Upper lobe of left lung (tissue), 6 donors: ENCODE data around the gene TBC1D14. TPM values are rescaled to one million over a fixed set of nuclear protein-coding genes. Genes with fewer than 3 reads are reported as not detected.
A peak's percentile ranks its signal among the peaks of the same experiment; 100 is the strongest.

Experiments
- ATAC-seq, 2 donors: fragments of 200-7000 bp; cut with Tn5 transposase; one replicate each; pipeline ENCODE4 v1.9.1; 2022; ENCODE audit warnings: mild to moderate bottlenecking in 2 of 2, moderate library complexity in 2 of 2; ENCODE audit not compliant: low FRiP score in 2 of 2
- DNase-seq, 2 donors: peaks; one replicate each; pipeline ENCODE4 v3.0.0-alpha.2; 2019 to 2020
- H3K27ac ChIP-seq, 4 donors: fragments of 200-600 bp; sonication (generic); one replicate each; pipeline ENCODE4 v1.5.1; 2016 to 2019
- H3K27me3 ChIP-seq, 4 donors: fragments of 200-600 bp; sonication (generic); one replicate each; pipeline ENCODE4 v1.5.1; 2017 to 2019
- H3K36me3 ChIP-seq, 4 donors: fragments of 200-600 bp; sonication (generic); one replicate each; pipeline ENCODE4 v1.5.1; 2016 to 2019
- H3K4me1 ChIP-seq, 4 donors: fragments of 200-600 bp; sonication (generic); one replicate each; pipeline ENCODE4 v1.5.1; 2018 to 2019
- H3K4me3 ChIP-seq, 4 donors: fragments of 200-600 bp; sonication (generic); one replicate each; pipeline ENCODE4 v1.5.1; 2017 to 2019; ENCODE audit warnings: mild to moderate bottlenecking in 2 of 4, moderate library complexity in 1 of 4
- H3K9me3 ChIP-seq, 4 donors: fragments of 200-600 bp; sonication (generic); one replicate each; pipeline ENCODE4 v1.5.1; 2018 to 2019
- CTCF ChIP-seq, 6 experiments: fragments of 450-650 bp in 4 of 6; fragments of 200-600 bp in 2 of 6; sonication (generic) in 2 of 6; IDR thresholded peaks; one replicate each; pipeline ENCODE4 v1.5.1; 2016 to 2019; ENCODE audit warnings: antibody characterized with exemption in 6 of 6
- EP300 ChIP-seq, 4 donors: sonication (generic); formaldehyde crosslinking; IDR thresholded peaks; one replicate each; pipeline ENCODE4 v1.5.1; 2017; ENCODE audit warnings: antibody characterized with exemption in 4 of 4, control low read depth in 2 of 4
- POLR2A ChIP-seq, 4 donors: fragments of 450-650 bp; IDR thresholded peaks; one replicate each; pipeline ENCODE4 v1.5.1; 2016 to 2017; ENCODE audit warnings: antibody characterized with exemption in 4 of 4, mild to moderate bottlenecking in 2 of 4
- POLR2AphosphoS5 ChIP-seq, 2 donors: sonication (generic); formaldehyde crosslinking; IDR thresholded peaks; one replicate each; pipeline ENCODE4 v1.5.1; 2017; ENCODE audit warnings: antibody characterized with exemption in 2 of 2
- whole genome bisulfite sequencing, 2 donors: methylation state at CpG; one replicate each; pipeline ENCODE4 v1.1.5; 2017 to 2018; 5-methylcytosine and 5-hydroxymethylcytosine counted together
- total RNA-seq, 6 donors: library from RNA; depleted of rRNA in 4 of 6; stranded (reverse); fragments of >200 nt in 4 of 6; gene quantifications; one replicate each; pipeline versions ENCODE4 v1.1.0 to v1.2.1, GENCODE V29; 2016 to 2021
- donor health status: DM: no; HTN: no; CAD: no; lungs with moderate emphysema.
- donor health status: DM: no; HTN: yes; CAD: no; lungs with severe emphysema.

Gene TBC1D14
- total RNA-seq, 6 donors from 2014 or later, result 47.7 to 61.8 (median 57.8) TPM

GRCh38 chr4:6926081-6926480 lies 16.5 kb downstream of the TBC1D14 start:
- no peaks in the 10 kb centered on the region for H3K9me3 ChIP-seq
- TF ChIP-seq POLR2AphosphoS5 (IDR thresholded peaks at IDR 0.05) (peak in 1 of 2 donors; percentile 76), EP300 (IDR thresholded peaks at IDR 0.05) (no peak), POLR2A (IDR thresholded peaks at IDR 0.05) (peak in 1 of 4 donors; percentile 47)
- ATAC-seq, result peak in 1 of 2 donors; percentile 72
- no peak overlapping the region for H3K4me3 ChIP-seq
- DNase-seq, result no peak
- WGBS, 2 donors, result 81 to 85% methylated on average over 19 of the region's 19 CpGs
- peaks cover 6 to 20% (median 15%) of the 10 kb centered on the region in 4 donors for H3K36me3 ChIP-seq
- peaks cover 29 to 72% (median 42%) of the 10 kb centered on the region in 4 donors for H3K4me1 ChIP-seq
- H3K27ac ChIP-seq, result peak overlapping the region; percentile 59 to 83 (median 82)
- no peaks in the 10 kb centered on the region for H3K27me3 ChIP-seq

- no peaks in the 10 kb centered on the region for H3K9me3 ChIP-seq
- no peak for TF ChIP-seq EP300 (IDR thresholded peaks at IDR 0.05)
- peak; percentile 28 to 38 for TF ChIP-seq POLR2AphosphoS5 (IDR thresholded peaks at IDR 0.05)
- peak in 2 of 4 donors; percentile 18 to 77 for TF ChIP-seq POLR2A (IDR thresholded peaks at IDR 0.05)
- TF ChIP-seq CTCF (IDR thresholded peaks at IDR 0.05), result no peak
- DNase-seq (peak in 1 of 2 donors; percentile 83), ATAC-seq (peak; percentile 69 to 81)
- WGBS, 2 donors, result 41 to 66% methylated on average over 12 of the region's 13 CpGs
- peak overlapping the region; percentile 78 to 83 (median 82) for H3K27ac ChIP-seq
- H3K4me3 ChIP-seq, result peak overlapping the region in 1 of 4 donors; percentile 9
- H3K27me3 ChIP-seq, result no peaks in the 10 kb centered on the region
- H3K36me3 ChIP-seq, result peaks cover 6 to 20% (median 15%) of the 10 kb centered on the region in 4 donors
- peaks cover 26 to 68% (median 40%) of the 10 kb centered on the region in 4 donors for H3K4me1 ChIP-seq
Observed at GRCh38 chr4:6926681-6927478, 17.3 kb downstream of the TBC1D14 start.

GRCh38 chr4:6928081-6928480 lies 18.5 kb downstream of the TBC1D14 start:
- ATAC-seq (no peak), DNase-seq (no peak)
- 65 to 72% methylated on average over 4 of the region's 4 CpGs for WGBS, 2 donors
- H3K27ac ChIP-seq, result peak overlapping the region in 3 of 4 donors; percentile 5 to 83 (median 82)
- peaks cover 6 to 20% (median 15%) of the 10 kb centered on the region in 4 donors for H3K36me3 ChIP-seq
- H3K27me3 ChIP-seq, result no peaks in the 10 kb centered on the region
- no peak overlapping the region for H3K4me3 ChIP-seq
- H3K4me1 ChIP-seq, result peaks cover 30 to 68% (median 40%) of the 10 kb centered on the region in 4 donors
- TF ChIP-seq POLR2AphosphoS5 (IDR thresholded peaks at IDR 0.05), result no peak
- TF ChIP-seq CTCF (IDR thresholded peaks at IDR 0.05), result no peak
- TF ChIP-seq POLR2A (IDR thresholded peaks at IDR 0.05), result no peak
- no peak for TF ChIP-seq EP300 (IDR thresholded peaks at IDR 0.05)
- no peaks in the 10 kb centered on the region for H3K9me3 ChIP-seq

- H3K27me3 ChIP-seq, result no peaks in the 10 kb centered on the region
- DNase-seq, result no peak
- ATAC-seq, result no peak
- 78 to 87% methylated on average over 6 to 9 of the region's 9 CpGs for WGBS, 2 donors
- no peak for TF ChIP-seq POLR2AphosphoS5 (IDR thresholded peaks at IDR 0.05)
- no peak for TF ChIP-seq POLR2A (IDR thresholded peaks at IDR 0.05)
- no peak for TF ChIP-seq EP300 (IDR thresholded peaks at IDR 0.05)
- no peak for TF ChIP-seq CTCF (IDR thresholded peaks at IDR 0.05)
- H3K4me1 ChIP-seq, result peaks cover 30 to 65% (median 40%) of the 10 kb centered on the region in 4 donors
- no peaks in the 10 kb centered on the region for H3K9me3 ChIP-seq
- no peak overlapping the region for H3K4me3 ChIP-seq
- peaks cover 0 to 9% (median 5%) of the 10 kb centered on the region in 4 donors for H3K36me3 ChIP-seq
- H3K27ac ChIP-seq, result peak overlapping the region; percentile 3 to 39 (median 26)
Observed at GRCh38 chr4:6929339-6929811, 19.7 kb downstream of the TBC1D14 start.

- Histone ChIP-seq H3K27ac (peak overlapping the region; percentile 3 to 58 (median 31)), H3K4me1 (peaks cover 30 to 60% (median 36%) of the 10 kb centered on the region in 4 donors)
- ATAC-seq, result peak in 1 of 2 donors; percentile 4
Observed at GRCh38 chr4:6929812-6930464, 20.3 kb downstream of the TBC1D14 start.

More at GRCh38 chr4:6929812-6930464, 20.3 kb downstream of the TBC1D14 start:
- no peak overlapping the region for H3K4me3 ChIP-seq
- peak in 1 of 4 donors; percentile 29 for TF ChIP-seq POLR2A (IDR thresholded peaks at IDR 0.05)
- no peak for TF ChIP-seq CTCF (IDR thresholded peaks at IDR 0.05)
- WGBS, 2 donors, result 72 to 83% methylated on average over 15 of the region's 15 CpGs
- H3K36me3 ChIP-seq, result peaks cover 0 to 3% (median 1%) of the 10 kb centered on the region in 4 donors
- DNase-seq, result no peak
- no peaks in the 10 kb centered on the region for H3K27me3 ChIP-seq
- no peaks in the 10 kb centered on the region for H3K9me3 ChIP-seq
